K562 (cell line): ENCODE results near the gene PXMP2. TPM values are rescaled to one million over a fixed set of nuclear protein-coding genes. Genes with fewer than 3 reads are reported as not detected.

ENCODE experiments used
- ATAC-seq: fragments of 200-7000 bp; cut with Tn5 transposase; 3 replicates; pipeline ENCODE4 v1.9.1; 2020; ENCODE audit warnings: moderate library complexity
- BruUV-seq: library from RNA; stranded (reverse); fragments of 400-500 nt; replicated peaks from 2 replicates; lab custom pipeline; 2021; lab: Mats Ljungman, UMichigan
- CTCF ChIA-PET: fragments of 300-600 bp; formaldehyde crosslinking; extraction: SDS; loops from one replicate; lab custom pipeline; 2021; ENCODE audit warnings: low intra/inter-chr PET ratio; lab: Yijun Ruan, JAX
- POLR2A ChIA-PET: fragments of 300-600, 350-650 bp; sonication (Branson Sonifier 250); formaldehyde crosslinking; extraction: SDS; loops from one replicate; lab custom pipeline; 2021; ENCODE audit warnings: antibody characterized with exemption, inconsistent platforms; lab: Yijun Ruan, JAX
- DNase-seq, 4 experiments: peaks; one replicate each; pipeline versions ENCODE4 v3.0.0 to v3.0.0-alpha.2; 2011 to 2018; ENCODE audit warnings: low spot score in 3 of 4, mixed read lengths in 3 of 4; ENCODE audit errors: extremely low read depth in 1 of 4
- FAIRE-seq: peaks from 2 replicates; lab custom pipeline; 2011; peaks lifted over from hg19 to GRCh38; lab: Jason Lieb, UNC
- H2AFZ ChIP-seq: 2 replicates; pipeline ENCODE4 v1.6.0; 2011; ENCODE audit warnings: low read depth, low read length, control low read depth, inconsistent platforms
- H3K27ac ChIP-seq: fragments of 200-600 bp; 3 replicates; pipeline ENCODE4 v1.8.0; 2011; ENCODE audit warnings: low read depth, mild to moderate bottlenecking, control low read depth, inconsistent platforms, low read length, moderate library complexity, mixed read lengths; ENCODE audit errors: extremely low read depth
- H3K27me3 ChIP-seq, 2 experiments: fragments of 300-600 bp in 1 of 2; 2 replicates in 1 of 2; 3 replicates in 1 of 2; pipeline versions ENCODE4 v1.6.0 to v1.8.0; 2011; ENCODE audit warnings: inconsistent platforms in 2 of 2, low read length in 2 of 2, mild to moderate bottlenecking in 1 of 2, mixed read lengths in 1 of 2, moderate library complexity in 1 of 2; ENCODE audit not compliant: control insufficient read depth in 2 of 2, insufficient read depth in 2 of 2
- H3K36me3 ChIP-seq: fragments of 300-600 bp; 3 replicates; pipeline ENCODE4 v1.8.0; 2011; ENCODE audit warnings: mild to moderate bottlenecking, low read length, inconsistent platforms; ENCODE audit not compliant: control insufficient read depth, insufficient read depth
- H3K4me1 ChIP-seq, 2 experiments: fragments of 200-600 bp in 1 of 2; replicated peaks in 1 of 2; 2 replicates in 1 of 2; 3 replicates in 1 of 2; pipeline versions ENCODE4 v1.5.1 to v1.8.0; 2011; ENCODE audit warnings: inconsistent platforms in 2 of 2, low read length in 2 of 2, mild to moderate bottlenecking in 1 of 2, mixed read lengths in 1 of 2, moderate library complexity in 1 of 2; ENCODE audit not compliant: control insufficient read depth in 2 of 2, insufficient read depth in 2 of 2
- H3K4me2 ChIP-seq: 2 replicates; pipeline ENCODE4 v1.6.1; 2011; ENCODE audit warnings: low read length, control low read depth, inconsistent platforms, mixed read lengths; ENCODE audit not compliant: insufficient read depth
- H3K4me3 ChIP-seq: fragments of 200-600 bp; sonication (generic), shearing (Covaris generic); 2 replicates; pipeline ENCODE4 v1.5.1; 2016; ENCODE audit warnings: control low read depth, inconsistent platforms
- H3K79me2 ChIP-seq: fragments of 200-600 bp; 3 replicates; pipeline ENCODE4 v1.8.0; 2011; ENCODE audit warnings: low read length, inconsistent platforms; ENCODE audit not compliant: control insufficient read depth, insufficient read depth
- H3K9ac ChIP-seq, 2 experiments: 2 replicates each; pipeline versions ENCODE4 v1.6.0 to v1.6.1; 2011; ENCODE audit warnings: low read depth in 2 of 2, low read length in 2 of 2, control low read depth in 1 of 2, inconsistent platforms in 1 of 2, mild to moderate bottlenecking in 1 of 2, mixed read lengths in 1 of 2; ENCODE audit not compliant: insufficient read depth in 1 of 2
- H3K9me1 ChIP-seq: one replicate; pipeline ENCODE4 v1.6.0; 2011; ENCODE audit warnings: inconsistent platforms, mild to moderate bottlenecking, low read length, moderate library complexity; ENCODE audit not compliant: control insufficient read depth, insufficient read depth
- H3K9me3 ChIP-seq: replicated peaks from 2 replicates; pipeline ENCODE4 v1.5.1; 2011; ENCODE audit warnings: low read depth, low read length, inconsistent platforms; ENCODE audit not compliant: control insufficient read depth, insufficient read depth
- H4K20me1 ChIP-seq: replicated peaks from 2 replicates; pipeline ENCODE4 v1.6.1; 2011; ENCODE audit warnings: low read length, inconsistent platforms, mixed read lengths; ENCODE audit not compliant: control insufficient read depth, insufficient read depth
- POLR2AphosphoS5 ChIP-seq: IDR thresholded peaks from 2 replicates; pipeline ENCODE4 v1.6.1; 2011; ENCODE audit warnings: mild to moderate bottlenecking, low read depth, low read length, moderate library complexity; ENCODE audit not compliant: control insufficient read depth, insufficient read depth
- RBM14 ChIP-seq: fragments of 200-400 bp; formaldehyde crosslinking; IDR thresholded peaks from 2 replicates; pipeline ENCODE4 v1.6.1; 2018; ENCODE audit warnings: low read depth, mild to moderate bottlenecking, low read length, moderate library complexity, borderline replicate concordance; ENCODE audit not compliant: insufficient read depth
- WGBS: fragments of 100-300 bp; shearing (Covaris generic); methylation state at CpG from one replicate; pipeline ENCODE4 v1.1.6; 2016; ENCODE audit warnings: low coverage, mixed read lengths; ENCODE audit not compliant: insufficient coverage; ENCODE audit errors: missing lambda C conversion rate; 5-methylcytosine and 5-hydroxymethylcytosine counted together
- in situ Hi-C: fragments of 300-500 bp; cut with MboI; formaldehyde crosslinking; loops from 4 replicates; pipeline ENCODE4 v1.15.0; 2018; ENCODE audit warnings: inconsistent platforms, mixed read lengths
- intact Hi-C: fragments of 100-400 bp; cut with micrococcal nuclease; formaldehyde crosslinking; loops from 2 replicates; pipeline ENCODE4 v1.14.2; 2022
- polyA plus RNA-seq, 8 experiments: library from polyadenylated mRNA; depleted of rRNA in 4 of 8; stranded (reverse) in 5 of 8; unstranded in 3 of 8; fragments of >200 nt; fragmentation: Nextera tagmentation in 2 of 8; fragmentation: Illumina TruSeq in 1 of 8; extraction: Ambion mirVana in 2 of 8; extraction: Trizol in 1 of 8; gene quantifications; 2 replicates each; pipeline versions ENCODE4 v1.2.1 to v1.2.3, GENCODE V29; 2011 to 2014; ENCODE audit warnings: inconsistent platforms in 1 of 8, missing spikeins in 1 of 8
- total RNA-seq, 7 experiments: library from RNA; depleted of rRNA in 6 of 7; stranded (reverse); fragments of >200 nt in 6 of 7; fragmentation: Illumina TruSeq in 2 of 7; extraction: Trizol in 2 of 7; gene quantifications; 2 replicates each; pipeline versions ENCODE4 v1.2.1 to v1.2.3, GENCODE V29; 2011 to 2021; ENCODE audit warnings: low replicate concordance in 1 of 7
- TF ChIP-seq, protein P1 (sequence below): fragments of 450-650 bp; IDR thresholded peaks from 2 replicates; pipeline ENCODE4 v1.6.1; 2016; ENCODE audit warnings: low read depth
- TF ChIP-seq, protein P2 (sequence below): fragments of 450-650 bp; formaldehyde crosslinking; IDR thresholded peaks from 2 replicates; pipeline ENCODE4 v1.4.0; 2022; ENCODE audit warnings: missing genetic modification characterization

Gene PXMP2
- total and polyA plus RNA-seq, 9 of the 15 experiments (the other 6 are each of a cell fraction or from before 2014, with no cell fraction given) = 3.0 to 66.1 (median 44.7) TPM

DNA sequence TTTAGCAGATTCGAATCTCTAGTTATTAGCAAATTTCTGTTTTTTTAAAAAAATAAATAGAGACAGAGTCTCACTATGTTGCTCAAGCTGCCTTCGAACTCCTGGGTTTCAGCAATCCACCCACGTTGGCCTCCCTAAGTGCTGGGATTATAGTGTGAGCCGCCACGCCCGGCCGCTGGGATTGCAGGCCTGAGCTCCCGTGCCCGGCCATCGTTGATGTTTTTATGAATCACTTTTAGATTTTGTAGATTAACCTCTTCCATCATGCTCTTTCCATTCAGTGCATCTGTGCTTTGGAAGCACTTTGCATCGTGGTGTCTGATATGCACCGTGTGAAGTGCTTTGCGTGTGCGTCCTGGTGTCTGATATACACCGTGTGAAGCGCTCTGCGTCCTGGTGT is 44.2 kb downstream of the PXMP2 start:
- Histone ChIP-seq H3K36me3 (peaks cover 94% of the 10 kb centered on the region), H3K4me2 (no peak overlapping the region), H3K79me2 (no peaks in the 10 kb centered on the region), H3K27me3 (no peaks in the 10 kb centered on the region)
- no peak for FAIRE-seq
- in situ Hi-C loops = no loop called here
- no peak for DNase-seq
- intact Hi-C loops = no loop called here
- TF ChIP-seq, protein P1, sequence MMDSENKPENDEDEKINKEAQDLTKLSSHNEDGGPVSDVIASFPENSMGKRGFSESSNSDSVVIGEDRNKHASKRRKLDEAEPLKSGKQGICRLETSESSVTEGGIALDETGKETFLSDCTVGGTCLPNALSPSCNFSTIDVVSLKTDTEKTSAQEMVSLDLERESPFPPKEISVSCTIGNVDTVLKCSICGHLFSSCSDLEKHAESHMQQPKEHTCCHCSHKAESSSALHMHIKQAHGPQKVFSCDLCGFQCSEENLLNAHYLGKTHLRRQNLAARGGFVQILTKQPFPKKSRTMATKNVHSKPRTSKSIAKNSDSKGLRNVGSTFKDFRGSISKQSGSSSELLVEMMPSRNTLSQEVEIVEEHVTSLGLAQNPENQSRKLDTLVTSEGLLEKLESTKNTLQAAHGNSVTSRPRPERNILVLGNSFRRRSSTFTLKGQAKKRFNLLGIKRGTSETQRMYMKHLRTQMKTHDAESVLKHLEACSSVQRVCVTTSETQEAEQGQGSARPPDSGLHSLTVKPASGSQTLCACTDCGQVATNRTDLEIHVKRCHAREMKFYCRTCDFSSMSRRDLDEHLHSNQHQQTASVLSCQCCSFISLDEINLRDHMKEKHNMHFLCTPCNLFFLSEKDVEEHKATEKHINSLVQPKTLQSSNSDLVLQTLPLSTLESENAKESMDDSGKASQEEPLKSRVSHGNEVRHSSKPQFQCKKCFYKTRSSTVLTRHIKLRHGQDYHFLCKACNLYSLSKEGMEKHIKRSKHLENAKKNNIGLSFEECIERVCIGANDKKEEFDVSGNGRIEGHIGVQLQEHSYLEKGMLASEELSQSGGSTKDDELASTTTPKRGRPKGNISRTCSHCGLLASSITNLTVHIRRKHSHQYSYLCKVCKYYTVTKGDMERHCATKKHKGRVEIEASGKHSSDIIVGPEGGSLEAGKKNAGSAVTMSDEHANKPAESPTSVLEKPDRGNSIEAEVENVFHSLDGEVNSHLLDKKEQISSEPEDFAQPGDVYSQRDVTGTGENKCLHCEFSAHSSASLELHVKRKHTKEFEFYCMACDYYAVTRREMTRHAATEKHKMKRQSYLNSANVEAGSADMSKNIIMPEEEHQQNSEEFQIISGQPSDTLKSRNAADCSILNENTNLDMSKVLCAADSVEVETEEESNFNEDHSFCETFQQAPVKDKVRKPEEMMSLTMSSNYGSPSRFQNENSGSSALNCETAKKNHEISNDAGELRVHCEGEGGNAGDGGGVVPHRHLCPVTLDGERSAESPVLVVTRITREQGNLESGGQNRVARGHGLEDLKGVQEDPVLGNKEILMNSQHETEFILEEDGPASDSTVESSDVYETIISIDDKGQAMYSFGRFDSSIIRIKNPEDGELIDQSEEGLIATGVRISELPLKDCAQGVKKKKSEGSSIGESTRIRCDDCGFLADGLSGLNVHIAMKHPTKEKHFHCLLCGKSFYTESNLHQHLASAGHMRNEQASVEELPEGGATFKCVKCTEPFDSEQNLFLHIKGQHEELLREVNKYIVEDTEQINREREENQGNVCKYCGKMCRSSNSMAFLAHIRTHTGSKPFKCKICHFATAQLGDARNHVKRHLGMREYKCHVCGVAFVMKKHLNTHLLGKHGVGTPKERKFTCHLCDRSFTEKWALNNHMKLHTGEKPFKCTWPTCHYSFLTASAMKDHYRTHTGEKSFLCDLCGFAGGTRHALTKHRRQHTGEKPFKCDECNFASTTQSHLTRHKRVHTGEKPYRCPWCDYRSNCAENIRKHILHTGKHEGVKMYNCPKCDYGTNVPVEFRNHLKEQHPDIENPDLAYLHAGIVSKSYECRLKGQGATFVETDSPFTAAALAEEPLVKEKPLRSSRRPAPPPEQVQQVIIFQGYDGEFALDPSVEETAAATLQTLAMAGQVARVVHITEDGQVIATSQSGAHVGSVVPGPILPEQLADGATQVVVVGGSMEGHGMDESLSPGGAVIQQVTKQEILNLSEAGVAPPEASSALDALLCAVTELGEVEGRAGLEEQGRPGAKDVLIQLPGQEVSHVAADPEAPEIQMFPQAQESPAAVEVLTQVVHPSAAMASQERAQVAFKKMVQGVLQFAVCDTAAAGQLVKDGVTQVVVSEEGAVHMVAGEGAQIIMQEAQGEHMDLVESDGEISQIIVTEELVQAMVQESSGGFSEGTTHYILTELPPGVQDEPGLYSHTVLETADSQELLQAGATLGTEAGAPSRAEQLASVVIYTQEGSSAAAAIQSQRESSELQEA = no peak
- TF ChIP-seq, protein P2, sequence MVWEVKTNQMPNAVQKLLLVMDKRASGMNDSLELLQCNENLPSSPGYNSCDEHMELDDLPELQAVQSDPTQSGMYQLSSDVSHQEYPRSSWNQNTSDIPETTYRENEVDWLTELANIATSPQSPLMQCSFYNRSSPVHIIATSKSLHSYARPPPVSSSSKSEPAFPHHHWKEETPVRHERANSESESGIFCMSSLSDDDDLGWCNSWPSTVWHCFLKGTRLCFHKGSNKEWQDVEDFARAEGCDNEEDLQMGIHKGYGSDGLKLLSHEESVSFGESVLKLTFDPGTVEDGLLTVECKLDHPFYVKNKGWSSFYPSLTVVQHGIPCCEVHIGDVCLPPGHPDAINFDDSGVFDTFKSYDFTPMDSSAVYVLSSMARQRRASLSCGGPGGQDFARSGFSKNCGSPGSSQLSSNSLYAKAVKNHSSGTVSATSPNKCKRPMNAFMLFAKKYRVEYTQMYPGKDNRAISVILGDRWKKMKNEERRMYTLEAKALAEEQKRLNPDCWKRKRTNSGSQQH (CRISPR knock-in tag) = no peak
- peak; percentile 16; the same call in 1 of the 2 replicates for TF ChIP-seq POLR2AphosphoS5
- TF ChIP-seq RBM14 = no peak
- TF ChIP-seq, all 486 proteins: peak for 1
- no TSS peak for BruUV-seq
- peaks cover 0 to 5% of the 10 kb centered on the region in 2 experiments; a peak in 1 of 5 replicates for H3K4me1 ChIP-seq
- H3K4me3 ChIP-seq = no peak overlapping the region
- no peak overlapping the region for H3K27ac ChIP-seq
- no peak overlapping the region for H2AFZ ChIP-seq
- H3K9me1 ChIP-seq = no peaks in the 10 kb centered on the region
- POLR2A ChIA-PET = no interaction called here
- ATAC-seq = no peak
- H4K20me1 ChIP-seq = no peaks in the 10 kb centered on the region
- no peak overlapping the region for H3K9ac ChIP-seq
- peaks cover 6% of the 10 kb centered on the region; the same call in 1 of the 2 replicates for H3K9me3 ChIP-seq
- WGBS = 97% methylated on average over 17 of the region's 17 CpGs
- CTCF ChIA-PET = no interaction called here
